GM10248 (cell line): ENCODE data around the gene MELTF.

Experiments
- CTCF ChIA-PET: fragments of 300-600 bp; sonication (Branson Sonifier 250); formaldehyde crosslinking; extraction: SDS; loops from one replicate; lab custom pipeline; 2021; ENCODE audit warnings: antibody characterized with exemption; lab: Yijun Ruan, JAX
- POLR2A ChIA-PET: fragments of 350-650 bp; sonication (Branson Sonifier 250); formaldehyde crosslinking; extraction: SDS; loops from one replicate; lab custom pipeline; 2020; ENCODE audit warnings: antibody characterized with exemption; lab: Yijun Ruan, JAX
- DNase-seq: peaks from one replicate; pipeline ENCODE4 v3.0.0; 2012; ENCODE audit errors: extremely low spot score
- CTCF ChIP-seq: IDR thresholded peaks from 2 replicates; pipeline ENCODE4 v1.5.1; 2012; ENCODE audit warnings: mild to moderate bottlenecking, low read depth; ENCODE audit errors: extremely low read depth, missing control alignments, control extremely low read depth

The MELTF gene

GRCh38 chr3:197011780-197012539 lies 17.7 kb downstream of the MELTF start:
- POLR2A ChIA-PET, result no interaction called here
- no peak for DNase-seq
- no peak for TF ChIP-seq CTCF
- CTCF ChIA-PET, result interaction anchor here (1.1 kb wide), 1 partner anchor 11 kb away, joined by 3 read pairs; no protein-coding TSS in a partner anchor

GRCh38 chr3:197010556-197011351 lies 18.9 kb downstream of the MELTF start:
- CTCF ChIA-PET, result interaction anchor here (0.8 to 1.6 kb wide), 4 partner anchors 12 to 177 kb away, joined by 3 to 9 read pairs (median 4); partner anchors contain the start of gene MELTF
- DNase-seq, result no peak

GRCh38 chr3:197009532-197010019 lies 20.0 kb downstream of the MELTF start:
- CTCF ChIA-PET, result interaction anchor here (0.9 to 1.6 kb wide), 7 partner anchors 9 to 178 kb away, joined by 3 to 4 read pairs (median 3); partner anchors contain the start of gene MELTF

More at GRCh38 chr3:197010556-197011351, 18.9 kb downstream of the MELTF start:
- POLR2A ChIA-PET, result no interaction called here
- no peak for TF ChIP-seq CTCF

GRCh38 chr3:197008436-197009209 lies 21.0 kb downstream of the MELTF start:
- CTCF ChIA-PET, result interaction anchor here (0.9 to 1.3 kb wide), 6 partner anchors 10 to 45 kb away, joined by 3 to 4 read pairs (median 3); partner anchors contain the start of gene MELTF
- TF ChIP-seq CTCF, result no peak
- DNase-seq, result no peak
- POLR2A ChIA-PET, result interaction anchor here (0.5 to 1.2 kb wide), 2 partner anchors 14 to 141 kb away, joined by 3 to 4 read pairs; partner anchors contain the start of gene SENP5

More at GRCh38 chr3:197009532-197010019, 20.0 kb downstream of the MELTF start:
- TF ChIP-seq CTCF, result no peak
- DNase-seq, result no peak
- POLR2A ChIA-PET, result interaction anchor here (1.2 kb wide), 1 partner anchor 142 kb away, joined by 4 read pairs; the partner anchor contains the start of gene SENP5

- no peak for TF ChIP-seq CTCF
- POLR2A ChIA-PET, result interaction anchor here (0.5 kb wide), 1 partner anchor 15 kb away, joined by 3 read pairs; no protein-coding TSS in a partner anchor
- CTCF ChIA-PET, result interaction anchor here (1.0 to 7.6 kb wide), 2 partner anchors 21 to 180 kb away, joined by 4 to 47 read pairs; partner anchors contain the start of gene MELTF
- DNase-seq, result no peak
These were observed 21.7 kb downstream of the MELTF start for GRCh38 chr3:197007953-197008352.
